K562 (cell line): Measurements from ENCODE around the gene HTT-AS. TPM values are rescaled to one million over a fixed set of nuclear protein-coding genes. Genes with fewer than 3 reads are reported as not detected.
A peak's percentile ranks its signal among the peaks of the same experiment; 100 is the strongest.

Source experiments
- ADNP ChIP-seq: fragments of 200-800 bp; sonication (Bioruptor generic); IDR thresholded peaks from 2 replicates; pipeline ENCODE4 v1.6.1; 2016; ENCODE audit warnings: missing genetic modification characterization, missing compliant biosample characterization
- CHD7 ChIP-seq: fragments of 200-600 bp; sonication (generic); IDR thresholded peaks from one replicate; pipeline ENCODE4 v1.6.1; 2012; ENCODE audit warnings: mild to moderate bottlenecking, low read depth, low read length, inconsistent platforms
- EP300 ChIP-seq: IDR thresholded peaks from 2 replicates; pipeline ENCODE4 v1.6.1; 2012; ENCODE audit warnings: low read length, improper control_type of control experiment
- HMG20B ChIP-seq: fragments of 250-450 bp; sonication (Bioruptor Pico); IDR thresholded peaks from 2 replicates; pipeline ENCODE4 v1.5.0; 2021; ENCODE audit warnings: mild to moderate bottlenecking
- PKNOX1 ChIP-seq: fragments of 450-650 bp; IDR thresholded peaks from 2 replicates; pipeline ENCODE4 v1.6.1; 2016
- SP2 ChIP-seq: IDR thresholded peaks from 2 replicates; pipeline ENCODE4 v1.6.1; 2011; ENCODE audit warnings: mild to moderate bottlenecking, low read depth, low read length, moderate library complexity; ENCODE audit not compliant: poor library complexity, severe bottlenecking; ENCODE audit errors: extremely low read depth
- THRB ChIP-seq: fragments of 450-650 bp; formaldehyde crosslinking; conservative IDR thresholded peaks from 2 replicates; pipeline ENCODE4 v1.4.0; 2022; ENCODE audit warnings: mild to moderate bottlenecking, missing genetic modification characterization
- ZNF507 ChIP-seq: conservative IDR thresholded peaks from 2 replicates; pipeline ENCODE4 v1.6.1; 2017; ENCODE audit warnings: missing genetic modification characterization, missing compliant biosample characterization
- polyA plus RNA-seq, 8 experiments: library from polyadenylated mRNA; depleted of rRNA in 4 of 8; stranded (reverse) in 5 of 8; unstranded in 3 of 8; fragments of >200 nt; fragmentation: Nextera tagmentation in 2 of 8; fragmentation: Illumina TruSeq in 1 of 8; extraction: Ambion mirVana in 2 of 8; extraction: Trizol in 1 of 8; gene quantifications; 2 replicates each; pipeline versions ENCODE4 v1.2.1 to v1.2.3, GENCODE V29; 2011 to 2014; ENCODE audit warnings: inconsistent platforms in 1 of 8, missing spikeins in 1 of 8
- total RNA-seq, 7 experiments: library from RNA; depleted of rRNA in 6 of 7; stranded (reverse); fragments of >200 nt in 6 of 7; fragmentation: Illumina TruSeq in 2 of 7; extraction: Trizol in 2 of 7; gene quantifications; 2 replicates each; pipeline versions ENCODE4 v1.2.1 to v1.2.3, GENCODE V29; 2011 to 2021; ENCODE audit warnings: low replicate concordance in 1 of 7
- TF ChIP-seq, protein P1 (sequence below): IDR thresholded peaks from 2 replicates; pipeline ENCODE4 v1.6.1; 2014; ENCODE audit warnings: antibody characterized with exemption

The HTT-AS gene
- total and polyA plus RNA-seq, 9 of the 15 experiments (the other 6 are each of a cell fraction or from before 2014, with no cell fraction given), result not detected

DNA sequence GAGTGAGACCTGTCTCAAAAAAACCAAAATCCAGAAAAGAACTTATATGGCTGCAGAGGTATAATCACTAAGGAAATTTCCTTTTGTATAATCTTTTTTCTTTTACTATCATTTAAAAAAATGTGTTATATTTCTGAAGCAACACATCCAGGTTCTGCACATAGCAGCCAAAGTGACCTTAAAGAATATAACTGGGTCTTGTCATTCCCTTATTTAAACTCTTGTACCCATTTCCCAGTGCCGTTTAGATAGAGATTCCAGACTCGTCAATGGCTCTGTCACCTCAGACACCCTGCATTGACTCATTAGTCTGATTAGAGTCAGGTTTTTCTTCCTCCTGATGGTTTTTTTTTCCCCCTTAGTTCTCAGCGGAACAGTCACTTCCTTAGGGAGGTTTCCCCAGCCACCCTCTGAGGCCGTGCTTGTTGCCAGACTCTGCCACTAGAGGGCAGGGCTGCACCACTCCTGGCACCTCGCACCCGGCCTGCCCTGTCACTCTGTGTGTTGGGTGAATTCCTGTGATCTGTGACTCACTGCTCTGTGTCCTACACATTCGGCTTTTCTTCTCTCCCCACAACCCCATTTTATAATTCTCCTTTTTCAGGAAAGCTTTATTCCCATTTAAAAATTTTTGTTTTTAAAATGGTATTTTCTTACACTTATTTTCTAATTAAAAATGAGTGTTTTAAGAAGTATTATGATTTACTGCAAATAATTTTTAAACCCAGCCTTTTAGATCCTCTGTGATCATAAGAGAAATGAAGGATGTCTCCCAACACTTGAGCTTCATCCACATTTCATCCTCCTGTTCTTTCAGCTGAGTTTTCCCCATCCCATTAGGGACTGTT lies 32.2 kb upstream of the HTT-AS start (continued):
- no peak for TF ChIP-seq SP2
- TF ChIP-seq EP300, result 0 out of 2 replicates have a peak, but pooled peaks have one; percentile 7
- TF ChIP-seq CHD7, result no peak
- TF ChIP-seq ZNF507 (tag), result no peak
- no peak for TF ChIP-seq ADNP (tag)
- TF ChIP-seq THRB (CRISPR knock-in tag), result 0 out of 2 replicates have a peak, but pooled peaks have one; percentile 33
- TF ChIP-seq, protein P1, sequence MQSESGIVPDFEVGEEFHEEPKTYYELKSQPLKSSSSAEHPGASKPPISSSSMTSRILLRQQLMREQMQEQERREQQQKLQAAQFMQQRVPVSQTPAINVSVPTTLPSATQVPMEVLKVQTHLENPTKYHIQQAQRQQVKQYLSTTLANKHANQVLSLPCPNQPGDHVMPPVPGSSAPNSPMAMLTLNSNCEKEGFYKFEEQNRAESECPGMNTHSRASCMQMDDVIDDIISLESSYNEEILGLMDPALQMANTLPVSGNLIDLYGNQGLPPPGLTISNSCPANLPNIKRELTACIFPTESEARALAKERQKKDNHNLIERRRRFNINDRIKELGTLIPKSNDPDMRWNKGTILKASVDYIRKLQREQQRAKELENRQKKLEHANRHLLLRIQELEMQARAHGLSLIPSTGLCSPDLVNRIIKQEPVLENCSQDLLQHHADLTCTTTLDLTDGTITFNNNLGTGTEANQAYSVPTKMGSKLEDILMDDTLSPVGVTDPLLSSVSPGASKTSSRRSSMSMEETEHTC, result no peak
- peak; percentile 92 for TF ChIP-seq PKNOX1
- no peak for TF ChIP-seq HMG20B
